Activated gamma-delta T cell treated with anti-CD3 and anti-CD28 coated beads, Interleukin-2, amount 50 U/mL, for 16 hours (primary cell): ENCODE measurements around the gene DHCR7.
"Not testable (repeated sequence)": the region's sequence is repeated elsewhere in the genome, so short reads cannot be mapped to it uniquely, and the experiment has no call there.

Source experiments
- DNase-seq: peaks from one replicate; pipeline ENCODE4 v3.0.0-alpha.2; 2020; ENCODE audit warnings: low read depth

The DHCR7 gene

DNA sequence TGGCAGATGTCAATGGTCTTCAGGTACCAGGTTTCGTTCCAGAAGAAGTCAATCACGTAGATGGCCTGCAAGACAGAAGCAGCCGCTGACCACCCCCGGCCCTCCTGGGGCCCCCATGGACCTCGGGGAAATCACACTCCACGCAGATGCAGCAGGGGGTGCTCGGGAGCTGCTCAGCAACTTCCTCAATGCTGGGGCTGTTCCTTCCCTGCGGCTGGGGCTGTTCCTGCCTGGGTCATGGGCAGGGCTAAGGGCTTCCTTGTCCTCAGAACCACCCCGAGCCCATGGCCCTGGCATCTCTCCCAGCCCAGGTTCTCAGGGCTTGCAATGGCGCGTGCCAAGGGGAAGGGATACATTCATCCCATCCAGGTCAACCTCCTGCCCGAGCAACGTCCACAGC lies 10.3 kb downstream of the DHCR7 start:
- no peak for DNase-seq

DNA sequence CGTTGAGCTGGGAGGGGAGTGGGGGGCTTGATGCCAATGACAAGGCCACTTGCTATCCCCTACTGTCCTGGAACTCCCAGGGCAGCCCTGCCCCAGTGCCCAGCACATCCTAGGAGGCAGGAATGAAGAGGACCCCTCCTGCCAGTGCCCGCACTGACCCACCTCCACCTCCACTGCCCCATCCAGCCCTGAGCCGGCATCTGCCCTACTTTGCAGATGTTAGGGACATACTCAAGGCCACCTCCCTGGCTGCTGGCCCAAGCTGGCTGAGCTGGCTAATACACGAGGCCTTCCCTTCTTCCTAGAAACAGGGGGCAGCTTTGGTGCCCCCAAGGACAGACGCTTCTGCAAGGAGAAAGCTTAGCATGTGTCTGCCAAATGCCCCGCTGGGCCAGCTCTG lies 10.8 kb downstream of the DHCR7 start:
- no peak for DNase-seq

DNA sequence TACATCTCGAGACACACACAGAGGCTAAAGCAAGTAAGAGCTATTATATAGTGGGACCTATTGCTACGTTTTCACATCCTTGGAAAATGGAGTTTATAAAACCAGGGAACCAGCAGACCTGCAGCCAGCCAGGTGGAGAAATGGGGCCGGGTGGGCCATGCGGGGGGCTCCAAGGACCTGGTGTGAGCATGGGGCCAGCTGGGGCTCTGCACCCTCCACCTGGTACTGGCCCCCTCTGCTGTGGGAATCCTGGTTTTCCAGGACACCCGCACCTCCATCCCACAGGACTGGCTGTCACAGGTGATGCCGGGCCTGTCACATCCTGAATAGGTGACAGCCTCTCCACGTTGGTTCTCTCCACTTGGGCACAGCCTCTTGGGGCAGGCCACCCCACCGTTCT lies 11.3 kb downstream of the DHCR7 start:
- DNase-seq = no peak

DNA sequence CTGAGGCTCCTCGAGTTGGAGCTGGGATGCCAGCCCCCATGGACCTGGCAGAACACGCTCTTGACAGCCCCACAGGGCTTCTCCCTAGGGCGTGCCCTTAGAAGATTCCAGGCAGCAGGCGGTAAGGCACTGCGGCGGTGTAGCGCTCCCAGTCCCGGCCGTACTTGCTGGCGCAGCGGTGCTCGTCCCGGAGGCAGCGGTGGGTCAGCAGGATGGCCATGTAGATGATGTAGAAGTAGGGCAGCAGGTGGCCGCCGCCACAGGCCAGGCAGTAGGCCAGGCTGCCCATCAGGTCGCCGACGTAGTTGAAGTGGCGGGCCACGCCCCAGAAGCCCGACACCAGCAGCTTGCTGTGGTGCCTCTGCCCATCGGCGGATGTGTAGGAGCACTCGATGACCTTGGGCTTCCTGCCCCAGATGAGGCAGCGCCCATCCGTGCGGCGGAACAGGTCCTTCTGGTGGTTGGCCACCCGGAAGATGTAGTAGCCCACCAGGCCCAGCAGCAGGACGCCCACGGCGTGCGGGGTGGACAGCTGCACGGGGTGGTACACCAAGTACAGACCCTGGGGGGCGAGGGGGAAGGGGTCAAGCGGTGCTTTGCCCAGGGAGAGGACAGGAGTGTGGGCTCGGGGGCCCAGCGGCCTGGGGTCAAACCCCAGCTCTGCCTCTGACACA lies 12.8 kb downstream of the DHCR7 start:
- no peak for DNase-seq

DNA sequence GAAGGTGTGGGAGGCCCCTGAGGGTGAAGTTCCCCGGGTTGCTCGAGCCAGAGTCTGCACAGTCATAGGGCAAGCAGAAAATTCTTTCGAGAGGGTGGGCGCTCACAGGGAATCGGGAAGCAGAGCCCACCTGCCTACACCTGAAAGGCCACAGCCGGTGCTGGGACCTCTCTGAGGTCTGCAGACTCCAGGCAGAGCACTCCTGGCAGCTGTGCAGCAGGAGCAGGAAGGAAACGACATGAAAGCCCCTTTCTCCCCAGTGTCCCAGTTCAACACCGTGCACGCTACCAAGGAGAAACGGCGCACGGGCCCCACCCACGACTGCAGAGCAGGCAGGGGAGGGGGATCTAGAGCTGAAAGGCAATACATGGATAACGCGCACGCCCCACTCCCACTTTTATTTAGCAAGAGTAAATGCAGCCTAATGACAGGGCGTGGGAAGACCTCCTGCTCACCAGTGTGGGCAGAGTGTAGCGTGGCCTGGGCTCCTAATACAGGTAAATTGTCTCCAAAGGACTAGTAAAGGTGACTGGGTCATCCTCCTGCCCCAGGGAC lies 13.5 kb downstream of the DHCR7 start:
- no peak for DNase-seq

DNA sequence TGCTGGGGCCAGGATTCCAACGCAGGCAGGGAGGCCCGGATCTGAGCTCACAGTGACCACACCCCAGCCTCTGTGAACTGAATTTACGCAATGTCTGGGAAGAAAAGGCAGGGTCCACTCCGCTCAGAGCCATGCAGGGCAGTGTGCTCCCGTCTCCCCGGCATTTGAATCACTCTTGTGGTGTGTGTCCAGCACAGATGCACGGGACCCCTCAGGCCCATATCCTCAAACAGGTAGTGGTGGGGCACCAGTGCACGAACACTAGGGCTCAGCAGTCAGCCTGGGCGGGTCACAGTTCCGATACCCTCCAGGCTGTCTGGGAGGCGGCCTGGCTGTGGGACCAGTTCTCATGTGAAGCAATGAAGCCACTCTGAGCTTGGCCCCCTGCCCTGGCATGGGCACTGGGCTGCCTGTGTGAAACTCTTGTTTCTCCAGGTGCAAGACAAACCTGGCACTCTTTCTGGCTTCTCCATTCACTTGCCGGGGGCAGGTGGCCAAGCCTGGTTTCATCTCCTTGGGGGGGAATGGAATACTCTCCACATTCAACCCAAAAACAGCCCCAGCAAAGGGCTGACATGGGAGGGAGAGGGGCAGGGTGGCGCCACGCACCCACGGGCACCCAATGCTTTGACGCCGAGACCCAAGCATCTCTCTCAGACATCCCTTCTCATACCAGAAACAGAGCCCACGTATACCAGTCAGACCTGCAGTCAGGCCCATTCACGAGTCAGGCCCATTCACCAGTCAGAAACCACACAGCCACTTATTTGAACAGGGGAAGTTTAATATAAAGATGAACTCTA lies 14.3 kb downstream of the DHCR7 start:
- DNase-seq = no peak

DNA sequence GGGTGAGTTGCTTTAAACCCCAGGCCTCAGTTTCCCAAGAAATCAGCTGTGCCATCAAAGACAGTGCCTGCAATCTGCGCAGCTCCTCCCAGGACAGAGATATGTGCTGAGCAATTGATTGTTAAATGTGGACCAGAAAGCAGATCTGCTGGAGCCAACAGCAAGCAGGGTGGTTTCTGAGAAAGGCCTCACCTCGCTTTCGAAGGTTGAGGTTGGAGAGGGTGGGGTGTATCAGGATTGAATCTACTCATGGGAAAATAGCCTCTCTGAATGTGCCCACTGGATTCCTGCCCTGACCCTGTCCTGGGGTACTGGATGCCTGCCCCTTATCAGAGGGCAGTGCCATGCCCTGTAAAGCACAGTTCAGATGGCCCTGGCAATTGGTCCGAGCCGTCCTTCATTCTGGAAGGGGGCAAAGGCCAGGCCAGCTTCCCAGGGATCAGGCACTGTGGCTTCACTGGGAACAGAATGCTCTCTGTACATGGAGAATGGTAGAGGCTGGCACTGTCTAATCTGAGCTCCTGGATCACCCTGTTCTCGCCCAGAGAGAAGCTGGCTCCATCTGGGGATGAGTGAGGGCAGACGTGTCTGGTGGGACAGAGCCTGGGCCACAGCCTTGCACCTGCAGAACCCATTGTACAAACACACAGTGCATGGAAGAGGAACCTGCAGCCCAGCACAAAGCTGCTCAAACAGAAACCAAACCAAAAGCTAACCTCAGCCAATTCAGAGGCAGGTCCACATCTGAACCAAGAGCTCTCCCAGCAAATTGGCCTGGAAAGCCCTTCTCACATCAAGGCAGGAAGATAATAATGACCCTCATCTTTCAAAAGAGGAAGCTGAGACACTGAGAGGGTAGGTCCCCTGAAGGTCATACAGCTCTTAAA lies 15.2 kb downstream of the DHCR7 start:
- no peak for DNase-seq

DNA sequence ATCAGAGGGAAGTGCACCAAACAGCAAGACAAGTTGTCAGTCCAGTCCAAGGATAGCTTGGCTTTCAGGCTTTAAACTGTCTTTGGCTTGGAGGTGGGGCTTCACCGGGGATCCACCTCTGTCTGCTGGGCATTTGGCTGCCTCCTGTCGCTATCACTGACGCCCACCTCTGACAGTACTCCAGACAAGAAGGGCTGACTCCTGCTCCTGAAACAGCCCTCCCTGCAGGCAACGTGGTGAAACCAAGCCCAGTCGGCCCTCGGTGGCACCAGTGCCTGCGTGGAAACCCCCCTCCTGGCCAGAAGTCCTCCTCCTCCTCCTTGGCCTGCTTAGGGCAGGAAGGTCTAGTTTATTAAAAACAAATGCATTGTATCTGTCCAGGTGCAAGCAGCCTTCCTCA lies 16.9 kb downstream of the DHCR7 start:
- no peak for DNase-seq

DNA sequence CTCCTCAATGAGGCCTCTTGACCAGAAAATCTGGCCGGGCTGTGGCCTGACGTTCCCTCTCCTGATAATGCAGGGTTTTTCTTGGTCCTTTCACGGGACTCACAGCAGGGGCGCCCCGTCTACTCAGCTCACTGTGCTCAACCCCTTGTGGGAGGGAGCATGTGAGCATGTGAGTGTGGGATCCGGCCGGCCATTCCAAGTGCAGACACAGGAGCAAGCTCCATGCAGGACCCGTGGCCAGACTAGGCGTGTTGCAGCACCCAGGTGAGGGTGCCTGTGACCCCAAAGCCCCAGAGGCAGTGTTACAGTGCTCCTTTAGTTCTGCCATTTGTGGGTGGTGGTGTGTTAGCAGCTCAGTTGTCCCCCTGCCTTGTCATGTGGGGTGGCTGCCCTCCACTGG lies 18.0 kb downstream of the DHCR7 start:
- DNase-seq = no peak

DNA sequence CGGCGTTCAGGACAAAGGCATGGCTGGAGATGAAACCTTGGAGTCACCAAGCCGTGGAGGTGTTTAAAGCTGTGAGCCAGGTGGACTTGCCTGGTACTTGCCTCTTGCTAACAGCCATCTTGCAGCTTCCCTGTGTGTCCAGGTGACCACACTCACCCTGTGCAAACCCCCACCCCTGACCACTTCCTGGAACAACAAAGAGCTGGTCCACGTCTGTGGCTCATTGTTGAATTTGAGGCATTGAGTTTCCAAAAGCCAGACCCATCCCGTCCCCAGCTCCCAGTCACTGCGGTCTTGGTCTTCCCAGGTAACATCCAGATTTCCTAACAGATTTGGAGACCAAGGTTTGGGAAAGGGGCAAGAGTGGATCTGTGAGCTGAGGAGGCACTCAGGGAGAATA lies 18.5 kb downstream of the DHCR7 start:
- DNase-seq = no peak

DNA sequence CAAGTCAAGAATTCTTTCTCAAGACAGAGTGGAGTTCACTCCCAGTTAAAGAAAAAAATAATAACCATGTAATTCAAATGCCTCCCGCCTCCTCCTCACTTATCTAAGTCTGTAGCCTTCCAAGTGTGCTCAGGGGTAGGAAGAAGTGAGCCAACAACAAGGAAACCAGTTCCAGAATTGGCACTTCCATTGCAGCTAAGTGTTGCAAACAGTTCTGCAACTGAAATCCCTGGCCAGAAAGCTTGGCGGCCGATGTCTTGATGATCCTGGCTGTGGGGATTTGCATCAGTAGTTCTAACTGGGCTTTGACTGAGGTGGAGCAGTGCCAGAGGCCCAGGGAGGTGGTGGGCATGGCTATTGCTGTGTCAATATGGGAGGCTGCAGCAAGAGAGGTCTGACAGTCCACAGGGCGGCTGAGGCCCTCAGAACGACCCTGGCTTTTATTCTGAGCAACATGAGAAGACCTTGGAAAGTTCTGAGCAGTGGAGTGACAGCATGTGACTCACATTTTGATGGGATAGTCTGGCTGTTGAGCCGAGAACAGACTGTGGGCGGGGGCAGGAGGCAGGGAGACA lies 19.2 kb downstream of the DHCR7 start:
- no peak for DNase-seq

DNA sequence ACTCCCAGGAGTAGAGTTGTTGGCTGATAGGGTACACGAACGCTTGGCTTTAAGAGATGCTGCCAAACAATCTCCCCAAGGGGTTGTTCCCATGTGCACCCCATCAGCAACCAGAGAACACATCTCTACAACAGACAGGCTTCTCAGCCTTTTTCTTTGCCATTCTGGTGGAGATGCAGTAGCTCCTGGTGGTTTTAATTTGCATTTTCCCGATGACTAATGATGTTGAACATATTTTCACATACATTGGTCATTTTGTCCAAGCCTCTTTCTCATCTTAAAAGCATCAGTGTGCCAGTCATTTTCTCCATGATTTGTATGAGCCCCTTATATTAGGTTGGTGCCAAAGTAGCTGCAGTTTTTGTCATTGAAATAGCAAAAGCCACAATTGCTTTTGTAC lies 21.8 kb downstream of the DHCR7 start:
- DNase-seq = no peak

DNA sequence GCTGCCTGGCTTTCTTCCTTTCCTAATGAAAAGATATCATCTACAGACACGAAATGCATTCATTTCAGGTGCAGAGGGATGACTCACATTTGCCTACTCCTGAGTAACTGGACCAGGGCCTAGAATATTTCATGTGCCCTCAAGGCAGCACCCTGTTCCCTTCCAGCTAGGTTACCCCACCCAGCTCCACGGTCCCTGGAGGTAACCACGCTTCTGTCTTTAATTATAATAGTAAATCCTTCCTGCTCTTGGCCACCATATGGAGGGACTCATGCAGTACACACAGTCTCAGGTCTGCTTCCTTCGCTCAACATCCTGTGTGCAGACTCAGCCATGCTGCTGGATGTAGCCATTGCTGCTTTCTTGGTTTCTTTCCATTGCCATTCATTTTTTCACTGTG lies 22.3 kb downstream of the DHCR7 start:
- DNase-seq = no peak

DNA sequence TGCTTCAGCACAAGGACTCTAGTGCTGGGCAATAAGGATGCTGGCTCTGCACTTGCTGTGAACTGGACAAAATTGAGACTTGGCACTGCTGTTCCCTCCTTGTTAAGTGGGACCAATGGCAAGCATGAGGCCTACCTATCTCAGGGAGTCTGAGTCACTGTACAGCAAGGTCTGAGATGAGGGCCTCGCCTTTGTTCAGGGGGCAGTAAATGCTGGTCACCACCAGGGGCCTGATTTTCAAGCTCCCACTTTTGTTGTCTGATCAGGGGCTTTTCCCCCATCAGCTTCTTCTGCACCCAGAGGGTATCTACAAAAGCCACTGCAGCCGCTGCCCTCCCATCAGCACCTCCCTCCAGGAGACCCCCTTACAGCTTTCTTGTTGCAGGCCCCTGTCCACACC lies 22.8 kb downstream of the DHCR7 start:
- no peak for DNase-seq

DNA sequence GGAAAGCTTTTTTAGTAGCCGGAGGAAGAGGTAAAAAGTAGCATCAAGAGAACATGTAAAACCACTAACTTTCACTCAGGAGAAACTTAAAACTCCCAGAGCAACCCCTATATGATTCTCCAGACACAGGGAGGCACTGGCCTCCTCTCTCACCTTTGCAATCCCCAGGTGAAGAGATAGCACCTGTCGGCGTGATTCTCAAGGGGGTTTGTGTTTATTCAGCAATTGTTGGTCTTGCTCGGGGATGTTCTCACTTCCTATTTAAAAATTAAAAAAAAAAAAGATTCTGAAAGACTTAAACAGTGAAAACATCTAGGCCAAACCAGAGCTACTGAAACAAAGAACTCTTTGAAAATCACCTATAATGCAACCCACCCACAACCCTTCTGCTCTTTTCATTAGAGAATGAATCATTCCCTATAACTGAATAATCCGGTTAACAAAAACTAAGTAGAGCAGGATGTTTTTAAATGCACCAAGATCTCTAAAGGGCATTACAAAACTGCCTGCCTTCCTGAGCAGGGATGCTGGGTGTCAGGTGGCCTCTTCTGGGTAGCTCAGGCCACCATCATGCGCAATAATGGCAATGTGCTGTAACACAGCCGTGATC lies 24.9 kb downstream of the DHCR7 start:
- no peak for DNase-seq

DNA sequence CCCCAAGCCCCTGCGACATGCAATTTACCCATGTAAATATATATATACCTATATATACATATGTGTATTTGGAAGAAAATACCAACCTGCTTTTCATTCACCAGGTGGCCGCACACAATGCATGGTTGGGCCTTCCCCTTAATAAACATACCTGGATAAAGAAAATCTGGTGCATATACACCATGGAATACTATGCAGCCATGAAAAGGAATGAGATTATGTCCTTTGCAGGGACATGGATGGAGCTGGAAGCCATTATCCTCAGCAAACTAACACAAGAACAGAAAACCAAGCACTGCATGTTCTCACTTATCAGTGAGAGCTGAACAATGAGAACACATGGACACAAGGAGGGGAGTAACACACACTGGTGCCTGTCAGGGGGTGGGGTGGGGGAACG lies 25.9 kb downstream of the DHCR7 start:
- DNase-seq = not testable (repeated sequence)

DNA sequence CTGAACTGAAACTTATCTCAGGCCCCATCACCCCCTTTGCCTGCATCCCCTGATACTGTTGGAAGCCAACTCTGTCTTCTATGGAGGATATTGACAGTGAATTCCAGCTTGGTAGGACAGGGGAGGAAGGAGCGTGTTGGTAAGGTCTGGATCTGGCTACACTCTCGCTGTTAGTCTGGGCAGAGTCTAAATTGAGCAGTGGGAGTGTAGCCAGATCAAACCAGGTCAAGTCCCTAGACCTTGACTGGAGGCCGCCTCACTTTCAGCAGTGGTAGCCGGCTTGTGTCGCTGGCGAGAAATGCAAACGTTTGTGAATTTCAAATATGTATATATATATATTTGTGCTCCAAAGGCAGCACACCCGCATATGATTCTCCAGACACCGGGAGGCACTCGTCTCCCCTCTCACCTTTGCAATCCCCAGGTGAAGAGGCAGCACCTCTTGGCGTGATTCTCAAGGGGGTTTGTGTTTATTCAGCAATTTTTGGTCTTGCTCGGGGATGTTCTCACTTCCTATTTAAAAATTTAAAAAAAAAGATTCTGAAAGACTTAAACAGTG lies 26.7 kb downstream of the DHCR7 start:
- no peak for DNase-seq

DNA sequence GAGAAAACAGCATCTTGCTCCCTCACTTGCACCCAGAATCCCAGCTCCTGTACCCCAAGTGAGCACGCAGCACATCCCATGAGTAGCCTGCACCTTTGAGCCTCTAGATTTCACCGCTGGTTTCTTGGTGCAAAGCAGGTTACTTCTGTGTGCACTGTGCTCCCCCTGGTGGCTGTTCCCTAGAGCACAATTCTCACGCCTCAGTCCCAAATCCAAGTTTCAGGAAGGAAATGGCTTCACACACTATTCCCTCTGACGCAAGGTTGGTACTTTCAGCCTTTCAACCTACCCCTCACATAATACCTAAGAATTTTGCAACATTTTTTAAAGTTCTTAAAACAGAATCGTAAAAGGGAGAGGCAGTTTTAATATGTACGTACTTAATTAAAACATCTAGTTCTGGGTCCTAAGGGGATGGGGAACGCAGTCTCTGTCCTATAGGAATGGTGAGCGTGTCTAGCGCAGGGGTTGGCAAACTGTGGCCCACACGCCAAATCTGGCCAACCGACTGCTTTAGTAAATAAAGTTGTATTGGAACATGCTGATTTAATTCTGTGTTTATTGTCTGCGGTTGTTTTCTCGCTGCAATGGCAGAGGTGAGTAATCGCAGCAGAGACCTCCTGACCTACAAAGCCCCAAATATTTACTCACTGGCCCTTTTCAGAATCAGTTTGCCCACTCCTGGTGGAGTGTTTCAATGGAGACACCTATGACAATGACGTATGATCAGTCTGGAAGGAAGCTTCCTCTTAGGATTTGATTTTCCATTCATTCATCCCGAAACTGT lies 27.5 kb downstream of the DHCR7 start:
- no peak for DNase-seq

DNA sequence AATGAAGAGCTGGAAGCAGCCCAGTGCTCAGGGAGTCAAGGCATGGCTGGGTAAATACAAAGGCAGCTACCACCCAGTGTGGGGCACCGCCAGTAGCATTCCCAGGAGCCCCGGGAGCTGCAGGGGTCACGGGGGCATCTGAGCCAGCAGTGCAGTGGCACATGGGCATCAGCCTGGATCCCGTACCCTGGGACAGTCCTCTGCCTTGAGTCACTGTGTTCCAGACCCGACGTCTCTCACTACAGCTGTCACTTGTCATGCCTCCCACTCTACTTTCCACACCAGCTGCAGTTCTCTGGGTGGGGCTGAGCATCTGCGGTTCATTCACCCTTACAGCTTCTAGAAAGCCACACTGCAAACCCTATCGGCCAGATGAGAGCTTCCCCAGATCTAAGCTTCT lies 29.6 kb downstream of the DHCR7 start:
- no peak for DNase-seq

DNA sequence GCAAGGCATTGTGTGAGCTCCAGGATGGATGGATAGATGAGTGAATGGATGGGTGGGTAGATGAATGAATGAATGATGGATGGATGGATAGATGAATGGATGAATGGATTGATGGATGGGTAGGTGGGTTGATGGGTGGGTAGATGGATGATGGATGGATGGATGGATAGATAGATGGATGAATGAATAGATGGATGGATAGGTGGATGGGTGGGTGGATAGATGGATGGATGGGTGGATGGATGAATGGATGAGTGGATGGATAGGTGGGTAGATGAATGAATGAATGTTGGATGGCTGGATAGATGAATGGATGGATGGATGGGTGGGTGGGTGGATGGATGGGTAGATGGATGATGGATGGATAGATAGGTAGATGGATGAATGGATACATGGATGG lies 33.5 kb downstream of the DHCR7 start:
- no peak for DNase-seq
